ENCODE measurements around the gene TTC9B. TPM values are rescaled to one million over a fixed set of nuclear protein-coding genes. Genes with fewer than 3 reads are reported as not detected.

Gene TTC9B
- total RNA-seq, 1 experiment from 2014 or later, result not detected

GRCh38 chr19:40191836-40192646 lies 26.1 kb downstream of the TTC9B start:
- ATAC-seq, result peak; percentile 83
- Mint-ChIP-seq H3K36me3 (no peaks in the 10 kb centered on the region), H3K9me3 (no peaks in the 10 kb centered on the region), H3K4me1 (peaks cover 18% of the 10 kb centered on the region), H3K27me3 (ENCODE audit: low read depth) (peaks cover 15% of the 10 kb centered on the region; the same call in 1 of the 2 replicates), H3K27ac (no peak overlapping the region), H3K4me3 (peak overlapping the region; percentile 61)
- ChIA-PET CTCF (interaction anchor here (0.5 to 3.9 kb wide), 24 partner anchors 9 to 311 kb away, joined by 3 to 67 read pairs (median 3); partner anchors contain the start of genes C19orf47, PLD3, TTC9B and ZNF780A), POLR2A (interaction anchor here (0.5 to 1.0 kb wide), 4 partner anchors 8 to 229 kb away, joined by 3 to 9 read pairs (median 4); no protein-coding TSS in a partner anchor)
- DNase-seq (ENCODE audit: low spot score), result peak; percentile 81
- TF ChIP-seq TP53 (CRISPR knock-in tag; IDR thresholded peaks at IDR 0.05) (no peak), TCF7 (CRISPR knock-in tag; IDR thresholded peaks at IDR 0.05; ENCODE audit: low read depth) (no peak), NFE2L1 (CRISPR knock-in tag; IDR thresholded peaks at IDR 0.05) (no peak), ZNF512 (CRISPR knock-in tag; IDR thresholded peaks at IDR 0.05; ENCODE audit: borderline replicate concordance) (no peak), ZNF423 (CRISPR knock-in tag; IDR thresholded peaks at IDR 0.05) (peak; percentile 23; the same call in 1 of the 2 replicates), SOX15 (CRISPR knock-in tag; IDR thresholded peaks at IDR 0.05) (no peak)

GRCh38 chr19:40190891-40191835 lies 27.0 kb downstream of the TTC9B start, which contains the start of gene MAP3K10:
Gene MAP3K10, plus strand, starts transcription at chr19:40191426. Its CDS starts 606 bp downstream, at chr19:40192032.
- H3K9me3 Mint-ChIP-seq, result no peaks in the 10 kb centered on the region
- H3K27me3 Mint-ChIP-seq (ENCODE audit: low read depth), result peaks cover 15% of the 10 kb centered on the region; the same call in 1 of the 2 replicates
- H3K27ac Mint-ChIP-seq, result no peak within 1 kb of the TSS
- ATAC-seq (peak; percentile 74), DNase-seq (ENCODE audit: low spot score) (peak; percentile 68)
- CTCF ChIA-PET, result interaction anchor here (0.6 to 3.9 kb wide), 24 partner anchors 10 to 310 kb away, joined by 3 to 67 read pairs (median 3); partner anchors contain the start of genes C19orf47, PLD3 and TTC9B
- no peaks in the 10 kb centered on the region for H3K36me3 Mint-ChIP-seq
- POLR2A ChIA-PET, result interaction anchor here (0.6 to 1.0 kb wide), 3 partner anchors 9 to 93 kb away, joined by 3 to 9 read pairs (median 3); no protein-coding TSS in a partner anchor
- peak within 1 kb of the TSS; percentile 78 for H3K4me3 Mint-ChIP-seq
- peaks cover 18% of the 10 kb centered on the region for H3K4me1 Mint-ChIP-seq
- TF ChIP-seq CREM (CRISPR knock-in tag; IDR thresholded peaks at IDR 0.05) (peak; percentile 86; the same call in 1 of the 2 replicates), E2F5 (CRISPR knock-in tag; IDR thresholded peaks at IDR 0.05) (0 out of 2 replicates have a peak, but pooled peaks have one; percentile 36), SMAD4 (CRISPR knock-in tag; IDR thresholded peaks at IDR 0.05) (no peak), HMGXB4 (CRISPR knock-in tag; IDR thresholded peaks at IDR 0.05) (peak; percentile 28; the same call in 1 of the 2 replicates), PRRX2 (CRISPR knock-in tag; IDR thresholded peaks at IDR 0.05) (no peak), ARID4B (CRISPR knock-in tag; IDR thresholded peaks at IDR 0.05; ENCODE audit: borderline replicate concordance) (0 out of 2 replicates have a peak, but pooled peaks have one; percentile 56), ZBTB43 (CRISPR knock-in tag; IDR thresholded peaks at IDR 0.05) (peak; percentile 51; the same call in 1 of the 2 replicates), MYBL2 (CRISPR knock-in tag; IDR thresholded peaks at IDR 0.05) (0 out of 2 replicates have a peak, but pooled peaks have one; percentile 51), CBFB (CRISPR knock-in tag; IDR thresholded peaks at IDR 0.05; ENCODE audit: low read depth) (no peak), MXD4 (CRISPR knock-in tag; IDR thresholded peaks at IDR 0.05; ENCODE audit: borderline replicate concordance) (no peak), MLX (CRISPR knock-in tag; IDR thresholded peaks at IDR 0.05) (no peak)
